HG03439 (cell line): ENCODE results near the gene ALPI.
"Not testable (repeated sequence)": the region's sequence is repeated elsewhere in the genome, so short reads cannot be mapped to it uniquely, and the experiment has no call there.

Experiments used
- ATAC-seq: cut with Tn5 transposase; IDR thresholded peaks from one replicate; pipeline ENCODE4 v1.9.1; 2021; ENCODE audit warnings: mild to moderate bottlenecking, moderate library complexity; ENCODE audit not compliant: unreplicated experiment

Gene ALPI

DNA sequence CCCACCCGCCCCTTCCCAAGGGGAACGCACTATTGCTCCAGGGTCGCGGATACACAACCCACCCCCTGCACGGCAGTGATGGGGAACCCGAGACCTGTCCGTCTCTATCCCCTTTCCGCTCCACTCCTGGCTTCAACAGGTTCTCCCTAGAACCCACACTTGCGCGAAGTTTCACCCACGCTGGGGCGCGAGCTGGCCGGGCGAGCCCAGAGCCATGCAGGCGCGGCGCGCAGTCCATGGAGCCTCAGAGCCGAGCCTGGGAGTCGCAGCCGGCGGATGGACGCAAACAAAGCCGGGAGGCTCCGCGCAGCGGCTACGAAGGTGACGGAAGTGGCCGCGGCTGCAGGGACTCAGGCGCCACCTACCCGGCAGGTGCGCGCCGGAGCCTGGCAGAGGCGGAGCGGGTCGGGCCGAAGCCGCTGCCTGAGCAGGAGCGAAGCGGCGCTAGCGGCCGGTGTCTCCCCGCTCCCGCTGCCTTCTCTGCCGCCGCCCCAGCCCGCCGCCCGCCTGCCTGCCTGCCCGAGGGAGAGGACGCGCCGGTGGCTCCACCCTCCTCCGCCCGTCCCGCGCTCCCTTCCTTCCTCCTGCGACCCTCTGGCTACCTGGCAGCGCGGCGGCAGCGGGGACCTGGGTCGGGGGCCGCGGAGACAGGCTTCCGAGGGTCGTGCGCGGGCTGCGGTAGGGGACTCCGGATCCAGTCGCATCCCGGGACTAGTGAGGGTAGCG, 35.3 kb upstream of the ALPI start:
- no peak for ATAC-seq

DNA sequence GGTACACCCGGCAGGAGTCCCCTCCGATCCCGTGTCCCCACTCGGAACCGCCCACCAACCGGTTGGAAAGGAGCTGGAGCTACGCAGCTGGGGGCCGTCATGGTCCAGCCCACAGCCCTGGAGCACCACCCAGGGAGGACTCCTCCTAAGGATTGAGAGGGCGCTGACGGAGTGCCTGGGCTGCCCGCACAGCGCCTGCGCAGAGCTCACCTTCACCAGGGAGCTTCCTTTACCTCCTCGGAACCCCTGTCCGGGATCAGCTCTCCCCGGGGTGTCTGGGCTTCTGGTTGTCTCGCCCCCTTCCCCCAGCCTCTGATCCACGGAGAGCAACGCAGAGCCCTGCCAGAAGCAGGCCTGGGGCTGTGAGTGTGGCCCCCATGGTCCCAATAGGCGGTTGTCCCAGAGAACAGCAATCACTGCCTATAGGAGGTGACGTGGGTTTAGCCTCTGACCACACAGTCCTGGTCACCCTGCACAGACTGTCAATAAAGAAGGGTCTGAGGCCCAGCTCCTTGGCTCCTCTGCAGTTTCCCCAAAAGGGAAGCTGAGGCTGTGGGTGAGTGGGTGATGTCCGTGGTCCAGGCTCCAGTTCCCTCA, 34.7 kb upstream of the ALPI start:
- no peak for ATAC-seq

DNA sequence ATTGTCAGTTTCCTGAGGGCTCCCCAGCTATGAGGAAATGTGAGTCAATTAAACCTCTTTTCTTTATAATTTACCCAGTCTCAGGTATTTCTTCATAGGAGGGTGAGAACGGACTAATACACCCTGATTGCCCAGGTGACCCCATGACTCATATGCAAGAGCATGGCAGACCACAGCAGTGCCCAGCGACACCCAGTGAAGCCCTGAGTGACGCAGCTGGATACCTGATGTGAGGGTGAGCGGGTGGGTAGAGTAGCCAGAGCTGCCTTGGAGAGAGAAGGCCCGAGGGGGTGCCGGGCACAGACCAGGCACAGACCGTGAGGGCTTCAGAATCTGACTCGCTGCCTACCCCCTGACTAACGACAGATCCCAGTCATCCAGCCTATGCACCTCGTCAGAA, 33.9 kb upstream of the ALPI start:
- no peak for ATAC-seq

DNA sequence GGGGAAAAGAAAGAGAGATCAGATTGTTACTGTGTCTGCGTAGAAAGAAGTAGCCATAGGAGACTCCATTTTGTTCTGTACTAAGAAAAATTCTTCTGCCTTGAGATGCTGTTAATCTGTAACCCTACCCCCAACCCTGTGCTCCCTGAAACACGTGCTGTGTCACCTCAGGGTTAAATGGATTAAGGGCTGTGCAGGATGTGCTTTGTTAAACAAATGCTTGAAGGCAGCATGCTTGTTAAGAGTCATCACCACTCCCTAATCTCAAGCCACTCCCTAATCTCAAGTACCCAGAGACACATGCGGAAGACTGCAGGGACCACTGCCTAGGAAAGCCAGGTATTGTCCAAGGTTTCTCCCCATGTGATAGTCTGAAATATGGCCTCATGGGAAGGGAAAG, 33.0 kb upstream of the ALPI start:
- ATAC-seq: not testable (repeated sequence)

- not testable (repeated sequence) for ATAC-seq
Observed at GRCh38 chr2:232423407-232423806, 32.5 kb upstream of the ALPI start.

- no peak for ATAC-seq
Observed at GRCh38 chr2:232431705-232432590, 24.0 kb upstream of the ALPI start.

DNA sequence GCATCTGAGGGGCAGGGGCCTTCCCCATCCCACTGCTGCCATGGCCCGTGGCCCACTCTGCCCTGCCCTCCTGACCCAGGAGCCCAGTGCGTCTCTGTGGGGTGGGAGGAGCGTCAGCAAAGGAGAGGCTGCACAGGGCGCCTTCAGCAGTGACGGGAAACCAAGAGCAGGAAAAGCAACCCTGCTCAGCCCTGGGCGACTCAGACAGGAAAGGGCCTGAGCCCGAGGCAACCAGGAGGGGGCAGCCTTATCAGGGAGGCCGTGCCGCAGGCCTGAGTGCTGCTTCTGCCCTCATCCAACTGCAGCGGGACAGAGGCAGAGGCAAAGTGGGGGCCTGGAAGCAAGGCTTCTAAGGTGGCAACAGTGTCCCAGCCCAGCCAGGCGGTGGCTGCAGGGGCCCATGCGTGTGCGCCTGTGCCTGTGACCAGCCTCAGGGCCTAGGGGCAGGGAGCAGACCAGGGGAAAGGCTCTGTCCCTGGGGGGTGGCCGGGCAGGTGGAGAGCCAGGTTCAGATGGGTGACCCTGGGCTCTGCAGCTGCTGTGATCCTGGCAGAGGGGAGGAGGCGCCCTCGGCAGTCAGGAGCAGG, 23.3 kb upstream of the ALPI start:
- no peak for ATAC-seq

GRCh38 chr2:232433622-232434021, 22.3 kb upstream of the ALPI start:
- not testable (repeated sequence) for ATAC-seq

GRCh38 chr2:232434091-232434490, 21.9 kb upstream of the ALPI start:
- ATAC-seq: no peak

GRCh38 chr2:232434563-232435374, 21.2 kb upstream of the ALPI start:
- no peak for ATAC-seq

GRCh38 chr2:232435375-232435648, 20.6 kb upstream of the ALPI start:
- no peak for ATAC-seq

- ATAC-seq: no peak
Observed at GRCh38 chr2:232435805-232436204, 20.1 kb upstream of the ALPI start.

- no peak for ATAC-seq
Observed at GRCh38 chr2:232436381-232437194, 19.4 kb upstream of the ALPI start.

GRCh38 chr2:232437195-232437571, 18.8 kb upstream of the ALPI start:
- no peak for ATAC-seq

DNA sequence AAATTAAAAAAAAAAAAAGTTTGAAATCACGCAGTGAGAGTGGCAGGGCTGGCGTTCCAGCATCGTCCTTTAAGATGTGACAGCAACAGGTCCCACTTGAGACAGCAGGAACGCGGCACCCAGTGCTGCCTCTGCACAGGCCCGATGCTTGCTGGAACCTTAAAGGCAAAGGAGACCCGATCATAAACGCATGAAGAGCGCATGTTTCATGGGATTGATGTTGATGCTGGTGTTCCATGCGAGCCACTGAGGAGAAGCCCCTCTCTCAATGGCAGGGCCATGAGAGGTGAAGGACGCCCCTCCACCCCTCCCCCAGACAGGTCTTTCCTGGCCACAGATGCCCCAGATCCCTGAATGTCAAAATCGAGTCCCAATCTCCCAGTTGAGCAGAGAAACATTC, 17.9 kb upstream of the ALPI start:
- no peak for ATAC-seq

- no peak for ATAC-seq
Observed at GRCh38 chr2:232438951-232439757, 16.8 kb upstream of the ALPI start.

GRCh38 chr2:232439758-232440135, 16.2 kb upstream of the ALPI start:
- no peak for ATAC-seq

DNA sequence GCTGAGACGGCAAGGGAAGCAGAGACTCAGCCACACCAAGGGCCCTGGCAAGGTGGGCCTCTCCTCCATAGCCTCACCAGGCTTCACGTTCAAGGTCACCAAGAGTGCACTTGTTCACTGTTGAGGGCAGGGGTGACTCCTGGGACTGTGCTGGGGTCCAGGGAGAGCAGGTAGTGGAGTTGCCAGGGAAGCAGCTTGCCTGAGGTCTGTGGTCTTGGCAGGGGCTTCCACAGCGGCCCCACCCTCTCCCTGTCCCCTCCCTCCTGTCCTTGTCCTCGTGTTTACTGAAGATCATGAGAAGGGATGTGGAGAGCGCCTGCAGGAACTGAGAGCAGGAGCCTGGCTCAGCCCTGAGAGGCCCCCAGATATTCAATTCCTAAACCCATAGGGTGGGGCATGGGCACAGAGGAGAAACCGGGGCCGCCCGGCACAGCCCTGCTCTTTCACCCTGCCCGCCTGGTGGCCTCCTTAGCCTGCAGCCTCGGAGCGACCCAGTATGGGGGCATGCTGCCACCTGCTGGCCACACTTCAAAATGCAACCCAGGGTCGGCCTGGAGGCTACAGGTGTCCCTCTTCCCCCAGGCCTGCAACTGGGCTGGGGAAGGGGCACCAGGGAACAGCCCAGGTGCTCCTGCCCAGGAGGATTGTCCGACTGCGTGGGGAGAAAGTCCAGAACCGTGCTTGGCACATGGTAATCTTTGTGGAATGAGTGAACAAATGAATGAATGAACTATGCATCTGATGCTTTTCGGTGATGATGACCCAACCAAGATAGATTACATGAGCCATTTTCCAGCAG, 15.5 kb upstream of the ALPI start:
- peak; percentile 75 for ATAC-seq
